Ishikawa (cell line): ENCODE results near the gene RASGRP1.

ENCODE experiments used
- CEBPB ChIP-seq: IDR thresholded peaks from 2 replicates; pipeline ENCODE4 v1.6.1; 2012
- CREB1 ChIP-seq: IDR thresholded peaks from 2 replicates; pipeline ENCODE4 v1.6.1; 2012; ENCODE audit warnings: low read depth
- EP300 ChIP-seq: IDR thresholded peaks from 2 replicates; pipeline ENCODE4 v1.6.1; 2012; ENCODE audit warnings: borderline replicate concordance
- FOXM1 ChIP-seq: IDR thresholded peaks from 2 replicates; pipeline ENCODE4 v1.6.1; 2012; ENCODE audit warnings: low read depth, borderline replicate concordance
- MAX ChIP-seq: IDR thresholded peaks from 2 replicates; pipeline ENCODE4 v1.6.1; 2012
- RAD21 ChIP-seq: IDR thresholded peaks from 2 replicates; pipeline ENCODE4 v1.6.1; 2012; ENCODE audit warnings: low read depth
- REST ChIP-seq: IDR thresholded peaks from 2 replicates; pipeline ENCODE4 v1.6.1; 2012; ENCODE audit warnings: low read depth, mild to moderate bottlenecking
- TAF1 ChIP-seq: IDR thresholded peaks from 2 replicates; pipeline ENCODE4 v1.6.1; 2012; ENCODE audit warnings: low read depth, mild to moderate bottlenecking
- TCF12 ChIP-seq: IDR thresholded peaks from 2 replicates; pipeline ENCODE4 v1.6.1; 2012; ENCODE audit warnings: low read depth
- TEAD4 ChIP-seq: IDR thresholded peaks from 2 replicates; pipeline ENCODE4 v1.6.1; 2012
- YY1 ChIP-seq: IDR thresholded peaks from 2 replicates; pipeline ENCODE4 v1.6.1; 2012; ENCODE audit warnings: low read depth

GRCh38 chr15:38509152-38509551, 55.5 kb downstream of the RASGRP1 start:
- TF ChIP-seq MAX (no peak), TAF1 (no peak), REST (no peak), TCF12 (no peak), RAD21 (no peak), CEBPB (no peak), TEAD4 (no peak), CREB1 (no peak), EP300 (no peak), FOXM1 (no peak), YY1 (no peak)
